A549 treated with CpdA at 1 μM for 4 hours (cell line): ENCODE data around the gene TNFAIP8. TPM values are rescaled to one million over a fixed set of nuclear protein-coding genes. Genes with fewer than 3 reads are reported as not detected.

ENCODE experiments used
- total RNA-seq: library from RNA; stranded (reverse); fragments of 200-300 nt; extraction: Qiagen RNA extraction; gene quantifications from 5 replicates; pipeline ENCODE4 v1.2.3, GENCODE V29; 2022; ENCODE audit warnings: low read depth

TNFAIP8 gene
- 27.3 to 52.5 TPM (median 30.3 TPM) in 5 replicates for total RNA-seq

GRCh38 chr5:119355685-119356611 lies at the start of gene TNFAIP8:
TNFAIP8 (plus strand) TSS chr5:119356019; CDS start chr5:119356091, 72 bp downstream.

Other genes starting within 250 kb of the TNFAIP8 start
- gene HSD17B4, start 96.5 kb downstream of the TNFAIP8 start, total RNA-seq: 50.6 to 75.9 TPM (median 61.2 TPM) in 5 replicates